HL-60 (cell line): ENCODE data around the gene DCAF10.

Experiments used
- GABPA ChIP-seq: IDR thresholded peaks from 2 replicates; pipeline ENCODE4 v1.6.1; 2012; ENCODE audit warnings: low read depth
- POLR2AphosphoS5 ChIP-seq: IDR thresholded peaks from 2 replicates; pipeline ENCODE4 v1.6.1; 2012; ENCODE audit warnings: low read depth
- TF ChIP-seq, protein P1 (sequence below): IDR thresholded peaks from one replicate; pipeline ENCODE4 v1.5.1; 2011; ENCODE audit warnings: low read length, control low read depth, inconsistent platforms; ENCODE audit not compliant: insufficient read depth

GRCh38 chr9:37892063-37892462 is 91.5 kb downstream of the DCAF10 start:
- TF ChIP-seq, protein P1, sequence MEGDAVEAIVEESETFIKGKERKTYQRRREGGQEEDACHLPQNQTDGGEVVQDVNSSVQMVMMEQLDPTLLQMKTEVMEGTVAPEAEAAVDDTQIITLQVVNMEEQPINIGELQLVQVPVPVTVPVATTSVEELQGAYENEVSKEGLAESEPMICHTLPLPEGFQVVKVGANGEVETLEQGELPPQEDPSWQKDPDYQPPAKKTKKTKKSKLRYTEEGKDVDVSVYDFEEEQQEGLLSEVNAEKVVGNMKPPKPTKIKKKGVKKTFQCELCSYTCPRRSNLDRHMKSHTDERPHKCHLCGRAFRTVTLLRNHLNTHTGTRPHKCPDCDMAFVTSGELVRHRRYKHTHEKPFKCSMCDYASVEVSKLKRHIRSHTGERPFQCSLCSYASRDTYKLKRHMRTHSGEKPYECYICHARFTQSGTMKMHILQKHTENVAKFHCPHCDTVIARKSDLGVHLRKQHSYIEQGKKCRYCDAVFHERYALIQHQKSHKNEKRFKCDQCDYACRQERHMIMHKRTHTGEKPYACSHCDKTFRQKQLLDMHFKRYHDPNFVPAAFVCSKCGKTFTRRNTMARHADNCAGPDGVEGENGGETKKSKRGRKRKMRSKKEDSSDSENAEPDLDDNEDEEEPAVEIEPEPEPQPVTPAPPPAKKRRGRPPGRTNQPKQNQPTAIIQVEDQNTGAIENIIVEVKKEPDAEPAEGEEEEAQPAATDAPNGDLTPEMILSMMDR = no peak
- TF ChIP-seq POLR2AphosphoS5 (no peak), GABPA (no peak)
